B cell (primary cell): ENCODE data around the gene SCGB2B2.
"Not testable (repeated sequence)": the region's sequence is repeated elsewhere in the genome, so short reads cannot be mapped to it uniquely, and the experiment has no call there.

Experiments
- EZH2 ChIP-seq: IDR thresholded peaks from 2 replicates; pipeline ENCODE4 v1.6.1; 2012; ENCODE audit warnings: borderline replicate concordance, low read depth, mild to moderate bottlenecking, moderate library complexity, low read length; ENCODE audit not compliant: insufficient read depth, poor library complexity, severe bottlenecking
- TF ChIP-seq, protein P1 (sequence below): fragments of 200-600 bp; IDR thresholded peaks from one replicate; pipeline ENCODE4 v1.8.0; 2022; ENCODE audit warnings: antibody characterized with exemption, mild to moderate bottlenecking

DNA sequence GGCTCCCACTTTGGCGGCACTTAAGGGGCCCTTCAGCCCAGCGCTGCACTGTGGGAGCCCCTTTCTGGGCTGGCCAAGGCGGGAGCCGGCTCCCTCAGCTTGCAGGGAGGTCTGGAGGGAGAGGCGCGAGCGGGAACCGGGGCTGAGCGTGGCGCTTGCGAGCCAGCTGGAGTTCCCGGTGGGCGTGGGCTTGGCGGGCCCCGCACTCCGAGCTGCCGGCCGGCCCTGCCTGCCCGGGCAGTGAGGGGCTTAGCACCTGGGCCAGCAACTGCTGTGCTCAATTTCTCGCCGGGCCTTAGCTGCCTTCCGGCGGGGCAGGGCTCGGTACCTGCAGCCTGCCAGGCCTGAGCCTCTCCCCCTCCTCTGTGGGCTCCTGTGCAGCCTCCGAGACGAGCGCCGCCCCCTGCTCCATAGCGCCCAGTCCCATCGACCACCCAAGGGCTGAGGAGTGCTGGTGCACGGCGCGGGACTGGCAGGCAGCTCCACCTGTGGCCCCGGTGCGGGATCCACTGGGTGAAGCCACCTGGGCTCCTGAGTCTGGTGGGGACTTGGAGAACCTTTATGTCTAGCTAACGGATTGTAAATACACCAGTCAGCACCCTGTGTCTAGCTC lies 8.8 kb downstream of the SCGB2B2 start:
- TF ChIP-seq, protein P1, sequence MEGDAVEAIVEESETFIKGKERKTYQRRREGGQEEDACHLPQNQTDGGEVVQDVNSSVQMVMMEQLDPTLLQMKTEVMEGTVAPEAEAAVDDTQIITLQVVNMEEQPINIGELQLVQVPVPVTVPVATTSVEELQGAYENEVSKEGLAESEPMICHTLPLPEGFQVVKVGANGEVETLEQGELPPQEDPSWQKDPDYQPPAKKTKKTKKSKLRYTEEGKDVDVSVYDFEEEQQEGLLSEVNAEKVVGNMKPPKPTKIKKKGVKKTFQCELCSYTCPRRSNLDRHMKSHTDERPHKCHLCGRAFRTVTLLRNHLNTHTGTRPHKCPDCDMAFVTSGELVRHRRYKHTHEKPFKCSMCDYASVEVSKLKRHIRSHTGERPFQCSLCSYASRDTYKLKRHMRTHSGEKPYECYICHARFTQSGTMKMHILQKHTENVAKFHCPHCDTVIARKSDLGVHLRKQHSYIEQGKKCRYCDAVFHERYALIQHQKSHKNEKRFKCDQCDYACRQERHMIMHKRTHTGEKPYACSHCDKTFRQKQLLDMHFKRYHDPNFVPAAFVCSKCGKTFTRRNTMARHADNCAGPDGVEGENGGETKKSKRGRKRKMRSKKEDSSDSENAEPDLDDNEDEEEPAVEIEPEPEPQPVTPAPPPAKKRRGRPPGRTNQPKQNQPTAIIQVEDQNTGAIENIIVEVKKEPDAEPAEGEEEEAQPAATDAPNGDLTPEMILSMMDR: not testable (repeated sequence)
- TF ChIP-seq EZH2: not testable (repeated sequence)
